Hematopoietic multipotent progenitor cell treated with erythropoietin and hydrocortisone succinate and interleukin-3 and kit ligand, for 15 days (in vitro differentiated cells): Measurements from ENCODE around the gene OR51B5.
"Not testable (repeated sequence)": the region's sequence is repeated elsewhere in the genome, so short reads cannot be mapped to it uniquely, and the experiment has no call there.

ENCODE experiments used
- DNase-seq: peaks from one replicate; pipeline ENCODE4 v3.0.0-alpha.2; 2015; ENCODE audit warnings: low spot score

OR51B5 gene

GRCh38 chr11:5335170-5335569 is 8.2 kb downstream of the OR51B5 start:
- no peak for DNase-seq

GRCh38 chr11:5324197-5324596 is 19.1 kb downstream of the OR51B5 start, which contains the start of gene OR51B2:
TSS of gene OR51B2 (minus strand) at chr11:5324297. CDS start at chr11:5324297, 0 bp downstream.
- DNase-seq = no peak

GRCh38 chr11:5317292-5317691 is 26.0 kb downstream of the OR51B5 start:
- DNase-seq = peak; percentile 64

GRCh38 chr11:5313326-5314023 is 29.8 kb downstream of the OR51B5 start:
- DNase-seq = not testable (repeated sequence)

- no peak for DNase-seq
Measured at GRCh38 chr11:5310423-5310822, 32.9 kb downstream of the OR51B5 start.

- DNase-seq = peak; percentile 9
Measured at GRCh38 chr11:5307256-5308019, 35.9 kb downstream of the OR51B5 start.

- DNase-seq = peak; percentile 46
Measured at GRCh38 chr11:5304046-5304445, 39.3 kb downstream of the OR51B5 start.

GRCh38 chr11:5303626-5304025 is 39.7 kb downstream of the OR51B5 start:
- DNase-seq = peak; percentile 88

GRCh38 chr11:5301846-5302245 is 41.5 kb downstream of the OR51B5 start, which contains the start of gene OR51B4:
TSS of gene OR51B4 (minus strand) at chr11:5301946. CDS start at chr11:5301946, 0 bp downstream.
- DNase-seq = peak; percentile 8

GRCh38 chr11:5300251-5300650 is 43.1 kb downstream of the OR51B5 start:
- peak; percentile 53 for DNase-seq

- peak; percentile 55 for DNase-seq
Measured at GRCh38 chr11:5298451-5298850, 44.9 kb downstream of the OR51B5 start.

- DNase-seq = peak; percentile 78
Measured at GRCh38 chr11:5297721-5298323, 45.5 kb downstream of the OR51B5 start.

GRCh38 chr11:5294342-5294995 is 48.9 kb downstream of the OR51B5 start:
- DNase-seq = not testable (repeated sequence)

GRCh38 chr11:5293028-5293427 is 50.3 kb downstream of the OR51B5 start:
- DNase-seq = peak; percentile 15
